B cell (primary cell): ENCODE measurements around the gene KCNH6. TPM values are rescaled to one million over a fixed set of nuclear protein-coding genes. Genes with fewer than 3 reads are reported as not detected.
A peak's percentile ranks its signal among the peaks of the same experiment; 100 is the strongest.

ENCODE experiments used
- ATAC-seq: fragments of 200-7000 bp; cut with Tn5 transposase; one replicate; pipeline ENCODE4 v1.10.0; 2021; ENCODE audit warnings: low read depth, mild to moderate bottlenecking, moderate number of reproducible peaks, moderate library complexity
- CTCF ChIA-PET: fragments of 350-600 bp; sonication (Branson Sonifier 250); formaldehyde crosslinking; loops from one replicate; lab custom pipeline; 2021; ENCODE audit warnings: antibody characterized with exemption, inconsistent platforms; lab: Charles Lee
- POLR2A ChIA-PET: fragments of 350-600 bp; sonication (Branson Sonifier 250); formaldehyde crosslinking; loops from one replicate; lab custom pipeline; 2021; ENCODE audit warnings: antibody characterized with exemption; lab: Charles Lee
- DNase-seq: peaks from one replicate; pipeline ENCODE4 v3.0.0; 2013
- H2AFZ ChIP-seq: 2 replicates; pipeline ENCODE4 v1.6.1; 2012; ENCODE audit warnings: mild to moderate bottlenecking, low read depth, low read length; ENCODE audit not compliant: insufficient read depth, poor library complexity, severe bottlenecking
- H3K27ac ChIP-seq, 2 donors: 1 replicate in 1 of 2; 2 replicates in 1 of 2; pipeline ENCODE4 v1.5.1; 2012 to 2013; ENCODE audit warnings: low read length in 2 of 2, mild to moderate bottlenecking in 2 of 2, moderate library complexity in 1 of 2
- H3K27me3 ChIP-seq, 4 experiments: fragments of 200-600 bp in 1 of 4; sonication (generic) in 1 of 4; replicated peaks in 1 of 4; 1 replicate in 2 of 4; 2 replicates in 2 of 4; pipeline versions ENCODE4 v1.6.1 to v1.7.0; 2013 to 2016; ENCODE audit warnings: low read length in 3 of 4, mild to moderate bottlenecking in 2 of 4, mixed read lengths in 1 of 4, moderate library complexity in 1 of 4; ENCODE audit not compliant: insufficient read depth in 4 of 4, control insufficient read depth in 3 of 4; ENCODE audit errors: control extremely low read depth in 1 of 4
- H3K36me3 ChIP-seq, 2 experiments: replicated peaks in 1 of 2; 1 replicate in 1 of 2; 2 replicates in 1 of 2; pipeline versions ENCODE4 v1.6.1 to v1.7.1; 2013; ENCODE audit warnings: low read length in 1 of 2; ENCODE audit not compliant: insufficient read depth in 2 of 2, control insufficient read depth in 1 of 2; ENCODE audit errors: control extremely low read depth in 1 of 2, extremely low read depth in 1 of 2
- H3K4me1 ChIP-seq, 2 donors: fragments of 200-600 bp in 1 of 2; sonication (generic) in 1 of 2; 1 replicate in 1 of 2; 2 replicates in 1 of 2; pipeline versions ENCODE4 v1.5.1 to v1.6.1; 2013 to 2017; ENCODE audit warnings: low read length in 2 of 2; ENCODE audit not compliant: control insufficient read depth in 2 of 2, insufficient read depth in 2 of 2
- H3K4me2 ChIP-seq: replicated peaks from 2 replicates; pipeline ENCODE3; 2012; ENCODE audit warnings: mild to moderate bottlenecking, low read depth, low read length; ENCODE audit not compliant: poor library complexity, severe bottlenecking
- H3K4me3 ChIP-seq, 5 experiments: fragments of 200-600 bp in 1 of 5; sonication (generic) in 1 of 5; 1 replicate in 3 of 5; 2 replicates in 2 of 5; pipeline versions ENCODE4 v1.5.1 to v1.7.0; 2011 to 2016; ENCODE audit warnings: low read length in 4 of 5, mild to moderate bottlenecking in 4 of 5, low read depth in 2 of 5, control low read depth in 1 of 5, moderate library complexity in 1 of 5; ENCODE audit not compliant: insufficient read depth in 1 of 5; ENCODE audit errors: control extremely low read depth in 1 of 5, extremely low read depth in 1 of 5
- H3K79me2 ChIP-seq: fragments of 200-600 bp; sonication (generic); one replicate; pipeline ENCODE4 v1.6.0; 2016; ENCODE audit warnings: low read length; ENCODE audit not compliant: control insufficient read depth, insufficient read depth
- H3K9ac ChIP-seq: fragments of 200-600 bp; sonication (generic); 2 replicates; pipeline ENCODE4 v1.6.1; 2017; ENCODE audit warnings: mild to moderate bottlenecking, low read length, moderate library complexity
- H3K9me3 ChIP-seq, 3 donors: one replicate each; pipeline versions ENCODE4 v1.6.1 to v1.7.1; 2013; ENCODE audit warnings: low read length in 2 of 3; ENCODE audit not compliant: control insufficient read depth in 2 of 3, insufficient read depth in 1 of 3; ENCODE audit errors: control extremely low read depth in 1 of 3
- H4K20me1 ChIP-seq: 2 replicates; pipeline ENCODE4 v1.6.0; 2012; ENCODE audit warnings: mild to moderate bottlenecking, low read length; ENCODE audit not compliant: insufficient read depth, control insufficient read depth, poor library complexity, severe bottlenecking
- H3K27ac Mint-ChIP-seq: one replicate; pipeline ENCODE4 v1.8.0; 2021; ENCODE audit warnings: mixed read lengths
- H3K27me3 Mint-ChIP-seq: one replicate; pipeline ENCODE4 v1.8.0; 2021; ENCODE audit warnings: mixed read lengths
- H3K4me1 Mint-ChIP-seq: one replicate; pipeline ENCODE4 v1.8.0; 2021; ENCODE audit warnings: mixed read lengths
- H3K4me3 Mint-ChIP-seq: one replicate; pipeline ENCODE4 v1.8.0; 2021; ENCODE audit warnings: mixed read lengths
- H3K9me3 Mint-ChIP-seq: one replicate; pipeline ENCODE4 v1.8.0; 2022; ENCODE audit warnings: mixed read lengths; ENCODE audit not compliant: insufficient read depth
- EZH2 ChIP-seq: IDR thresholded peaks from 2 replicates; pipeline ENCODE4 v1.6.1; 2012; ENCODE audit warnings: borderline replicate concordance, low read depth, mild to moderate bottlenecking, moderate library complexity, low read length; ENCODE audit not compliant: insufficient read depth, poor library complexity, severe bottlenecking
- WGBS: methylation state at CpG from one replicate; pipeline ENCODE4 v1.1.5; 2013; ENCODE audit warnings: missing lambda C conversion rate; ENCODE audit not compliant: insufficient coverage; 5-methylcytosine and 5-hydroxymethylcytosine counted together
- intact Hi-C: fragments of 100-400 bp; cut with micrococcal nuclease; formaldehyde crosslinking; loops from one replicate; pipeline ENCODE4 v1.10.0; 2022
- polyA plus RNA-seq: library from polyadenylated mRNA; depleted of rRNA; stranded (reverse); fragments of >200 nt; gene quantifications from 2 replicates; pipeline ENCODE4 v1.2.3, GENCODE V29; 2012
- total RNA-seq, 2 donors: library from RNA; stranded (reverse); fragments of 120-200 nt in 1 of 2; gene quantifications; 1 replicate in 1 of 2; 2 replicates in 1 of 2; pipeline versions ENCODE4 v1.2.3 to v1.2.4, GENCODE V29; 2013 to 2022
- TF ChIP-seq, protein P1 (sequence below): fragments of 200-600 bp; IDR thresholded peaks from one replicate; pipeline ENCODE4 v1.8.0; 2022; ENCODE audit warnings: antibody characterized with exemption, mild to moderate bottlenecking

KCNH6 gene
- total and polyA plus RNA-seq, 2 donors (not counting 1 experiment from before 2014, with no cell fraction given): not detected

DNA sequence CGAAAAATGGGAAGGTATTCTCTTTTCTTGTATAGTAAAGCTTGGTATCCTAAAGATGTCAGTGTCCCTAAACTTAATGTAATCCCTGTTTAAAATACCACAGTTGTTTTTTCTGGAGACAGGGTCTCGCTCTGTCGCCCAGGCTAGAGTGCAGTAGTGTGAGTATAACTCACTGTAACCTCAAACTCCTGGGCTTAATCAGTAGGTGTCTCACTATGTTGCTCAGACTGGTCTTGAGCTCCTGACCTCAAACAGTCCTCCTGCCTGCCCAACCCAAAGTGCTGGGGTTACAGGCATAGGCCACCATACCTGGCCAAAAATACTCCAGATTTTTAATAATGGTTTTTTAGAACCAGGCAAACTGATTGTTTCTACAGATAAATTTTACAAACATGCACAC, 35.3 kb downstream of the KCNH6 start:
- H3K79me2 ChIP-seq: peaks cover 93% of the 10 kb centered on the region
- no peak overlapping the region for H3K9ac ChIP-seq
- ChIA-PET CTCF (interaction anchor here (0.6 to 1.4 kb wide), 2 partner anchors 132 to 561 kb away, joined by 3 to 4 read pairs; no protein-coding TSS in a partner anchor), POLR2A (no interaction called here)
- H3K36me3 ChIP-seq: peaks cover 3 to 13% of the 10 kb centered on the region in 2 experiments
- no peak for DNase-seq
- H4K20me1 ChIP-seq: peaks cover 87% of the 10 kb centered on the region
- no peak overlapping the region for H3K4me2 ChIP-seq
- H3K4me3 ChIP-seq: no peak overlapping the region
- no peak for TF ChIP-seq EZH2
- TF ChIP-seq, protein P1, sequence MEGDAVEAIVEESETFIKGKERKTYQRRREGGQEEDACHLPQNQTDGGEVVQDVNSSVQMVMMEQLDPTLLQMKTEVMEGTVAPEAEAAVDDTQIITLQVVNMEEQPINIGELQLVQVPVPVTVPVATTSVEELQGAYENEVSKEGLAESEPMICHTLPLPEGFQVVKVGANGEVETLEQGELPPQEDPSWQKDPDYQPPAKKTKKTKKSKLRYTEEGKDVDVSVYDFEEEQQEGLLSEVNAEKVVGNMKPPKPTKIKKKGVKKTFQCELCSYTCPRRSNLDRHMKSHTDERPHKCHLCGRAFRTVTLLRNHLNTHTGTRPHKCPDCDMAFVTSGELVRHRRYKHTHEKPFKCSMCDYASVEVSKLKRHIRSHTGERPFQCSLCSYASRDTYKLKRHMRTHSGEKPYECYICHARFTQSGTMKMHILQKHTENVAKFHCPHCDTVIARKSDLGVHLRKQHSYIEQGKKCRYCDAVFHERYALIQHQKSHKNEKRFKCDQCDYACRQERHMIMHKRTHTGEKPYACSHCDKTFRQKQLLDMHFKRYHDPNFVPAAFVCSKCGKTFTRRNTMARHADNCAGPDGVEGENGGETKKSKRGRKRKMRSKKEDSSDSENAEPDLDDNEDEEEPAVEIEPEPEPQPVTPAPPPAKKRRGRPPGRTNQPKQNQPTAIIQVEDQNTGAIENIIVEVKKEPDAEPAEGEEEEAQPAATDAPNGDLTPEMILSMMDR: no peak
- Mint-ChIP-seq H3K27ac (no peak overlapping the region), H3K4me1 (peaks cover 63% of the 10 kb centered on the region), H3K27me3 (no peaks in the 10 kb centered on the region), H3K9me3 (no peaks in the 10 kb centered on the region), H3K4me3 (no peak overlapping the region)
- intact Hi-C loops: no loop called here
- no peaks in the 10 kb centered on the region for H3K9me3 ChIP-seq
- ATAC-seq: no peak
- 60% methylated on average over 1 of the region's 3 CpGs for WGBS
- peak overlapping the region in 1 of 2 donors; percentile 2 for H3K27ac ChIP-seq
- peaks cover 15 to 25% of the 10 kb centered on the region in 2 donors for H3K4me1 ChIP-seq
- H2AFZ ChIP-seq: no peak overlapping the region
- no peaks in the 10 kb centered on the region for H3K27me3 ChIP-seq

DNA sequence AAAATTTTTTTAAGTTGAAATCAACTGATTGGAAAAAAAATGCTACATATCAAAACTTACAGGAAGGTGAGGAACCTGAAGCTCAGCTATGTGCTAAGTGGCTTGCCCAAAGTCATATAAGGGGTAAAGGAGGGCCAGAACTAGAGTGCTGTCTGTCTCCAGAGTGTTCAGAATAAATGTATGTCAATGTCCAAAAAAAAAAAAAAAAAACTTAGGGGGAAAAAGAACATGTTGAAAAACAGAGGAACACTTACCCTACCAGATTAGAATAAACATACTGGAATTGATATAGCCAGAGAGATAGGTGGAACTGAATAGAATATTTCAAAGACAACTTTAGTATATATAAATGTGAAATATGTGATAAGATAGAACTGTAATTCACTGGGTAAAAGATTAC, 38.7 kb downstream of the KCNH6 start:
- Histone ChIP-seq H3K27me3 (no peaks in the 10 kb centered on the region), H3K9me3 (no peaks in the 10 kb centered on the region), H3K27ac (no peak overlapping the region), H3K9ac (no peak overlapping the region), H2AFZ (no peak overlapping the region), H3K4me2 (no peak overlapping the region), H3K79me2 (peaks cover 85% of the 10 kb centered on the region), H3K4me1 (peaks cover 0 to 8% of the 10 kb centered on the region in 2 donors), H3K4me3 (no peak overlapping the region), H4K20me1 (peaks cover 83% of the 10 kb centered on the region), H3K36me3 (peaks cover 3 to 7% of the 10 kb centered on the region in 2 experiments)
- ATAC-seq (no peak), DNase-seq (no peak)
- Mint-ChIP-seq H3K27me3 (no peaks in the 10 kb centered on the region), H3K4me3 (no peak overlapping the region), H3K4me1 (peaks cover 51% of the 10 kb centered on the region), H3K27ac (no peak overlapping the region), H3K9me3 (no peaks in the 10 kb centered on the region)
- ChIA-PET POLR2A (interaction anchor here (0.6 kb wide), 1 partner anchor 10 kb away, joined by 4 read pairs; no protein-coding TSS in a partner anchor), CTCF (no interaction called here)
- intact Hi-C loops: no loop called here
- TF ChIP-seq, protein P1: no peak
- no peak for TF ChIP-seq EZH2
